GM15510 (cell line): ENCODE data around the gene OXSR1.

Experiments
- POLR2A ChIP-seq: IDR thresholded peaks from 3 replicates; pipeline ENCODE4 v1.6.1; 2011; ENCODE audit warnings: borderline replicate concordance; ENCODE audit not compliant: insufficient read length; ENCODE audit errors: extremely low read depth

OXSR1 gene

DNA sequence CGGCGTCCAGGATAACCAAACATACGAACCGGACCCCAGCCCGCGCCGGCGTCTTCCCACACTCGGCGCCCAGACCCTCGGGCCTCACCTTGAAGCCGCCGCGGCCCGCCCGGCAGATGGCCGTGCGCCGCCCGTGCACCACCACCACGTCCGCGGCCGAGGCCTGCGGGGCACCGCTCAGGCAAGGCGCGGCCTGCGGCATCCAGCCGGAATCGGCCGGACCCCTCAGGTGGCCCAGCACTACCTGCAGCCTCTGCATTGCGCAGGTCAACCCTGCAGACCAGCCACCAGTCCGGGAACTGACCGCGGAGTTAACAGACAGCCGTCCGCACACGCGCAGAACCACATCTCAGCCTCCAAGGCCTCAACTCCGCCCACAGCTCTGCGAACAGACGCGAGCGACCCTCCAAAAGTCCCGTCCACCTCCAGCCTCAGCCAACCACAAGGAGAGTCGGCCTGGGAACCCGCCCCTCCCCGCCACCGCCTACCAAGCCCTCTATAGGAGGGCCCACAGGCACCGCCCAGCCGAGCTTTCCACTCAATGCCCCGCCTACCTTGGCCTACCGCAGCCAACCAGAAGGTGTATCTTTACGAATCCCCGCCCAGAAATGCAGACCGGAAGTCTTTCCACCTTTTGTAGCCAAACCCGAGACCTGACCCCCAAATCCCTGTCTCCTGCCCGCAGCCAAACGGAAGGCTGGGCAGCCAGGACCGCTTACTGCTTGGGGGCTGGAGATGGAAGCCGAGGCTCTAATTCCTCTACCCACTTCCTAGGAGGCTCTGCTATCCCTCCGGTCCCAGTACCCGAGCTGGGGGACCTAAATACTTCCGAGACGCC lies 28.3 kb upstream of the OXSR1 start, which contains the start of gene ACAA1:
Gene ACAA1, minus strand, starts transcription at position 351 of the 838 bp plus-strand sequence. Its CDS starts 92 bp downstream, at position 259.
- TF ChIP-seq POLR2A: peak; percentile 82

GRCh38 chr3:38137615-38138348 lies 27.6 kb upstream of the OXSR1 start:
- no peak for TF ChIP-seq POLR2A

DNA sequence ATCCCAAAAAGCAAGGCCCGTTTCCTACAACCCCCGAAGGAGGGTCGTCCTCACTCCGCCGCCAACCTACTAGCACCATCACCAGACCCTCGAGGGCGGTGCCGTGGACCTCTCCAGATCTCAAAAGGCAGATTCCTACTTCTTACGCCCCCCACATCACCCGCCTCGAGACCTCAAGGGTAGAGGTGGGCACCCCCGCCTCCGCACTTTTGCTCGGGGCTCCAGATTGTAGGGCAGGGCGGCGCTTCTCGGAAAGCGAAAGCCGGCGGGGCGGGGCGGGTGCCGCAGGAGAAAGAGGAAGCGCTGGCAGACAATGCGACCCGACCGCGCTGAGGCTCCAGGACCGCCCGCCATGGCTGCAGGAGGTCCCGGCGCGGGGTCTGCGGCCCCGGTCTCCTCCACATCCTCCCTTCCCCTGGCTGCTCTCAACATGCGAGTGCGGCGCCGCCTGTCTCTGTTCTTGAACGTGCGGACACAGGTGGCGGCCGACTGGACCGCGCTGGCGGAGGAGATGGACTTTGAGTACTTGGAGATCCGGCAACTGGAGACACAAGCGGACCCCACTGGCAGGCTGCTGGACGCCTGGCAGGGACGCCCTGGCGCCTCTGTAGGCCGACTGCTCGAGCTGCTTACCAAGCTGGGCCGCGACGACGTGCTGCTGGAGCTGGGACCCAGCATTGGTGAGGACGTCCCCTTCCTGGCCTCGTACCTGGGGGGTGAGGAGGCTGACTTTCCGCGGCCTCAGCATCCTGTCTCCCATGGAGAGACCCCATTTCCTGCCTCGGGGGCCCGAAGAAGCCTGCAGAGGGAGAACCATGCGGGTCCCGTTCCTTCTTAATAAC lies 26.8 kb upstream of the OXSR1 start, which contains the start of gene MYD88:
Gene MYD88, plus strand, starts transcription at position 313 of the 842 bp plus-strand sequence. Its CDS starts 40 bp downstream, at position 353.
- TF ChIP-seq POLR2A: peak; percentile 94

- no peak for TF ChIP-seq POLR2A
These were observed 26.1 kb upstream of the OXSR1 start for GRCh38 chr3:38139191-38139590.

- no peak for TF ChIP-seq POLR2A
These were observed 25.7 kb upstream of the OXSR1 start for GRCh38 chr3:38139652-38140051.

DNA sequence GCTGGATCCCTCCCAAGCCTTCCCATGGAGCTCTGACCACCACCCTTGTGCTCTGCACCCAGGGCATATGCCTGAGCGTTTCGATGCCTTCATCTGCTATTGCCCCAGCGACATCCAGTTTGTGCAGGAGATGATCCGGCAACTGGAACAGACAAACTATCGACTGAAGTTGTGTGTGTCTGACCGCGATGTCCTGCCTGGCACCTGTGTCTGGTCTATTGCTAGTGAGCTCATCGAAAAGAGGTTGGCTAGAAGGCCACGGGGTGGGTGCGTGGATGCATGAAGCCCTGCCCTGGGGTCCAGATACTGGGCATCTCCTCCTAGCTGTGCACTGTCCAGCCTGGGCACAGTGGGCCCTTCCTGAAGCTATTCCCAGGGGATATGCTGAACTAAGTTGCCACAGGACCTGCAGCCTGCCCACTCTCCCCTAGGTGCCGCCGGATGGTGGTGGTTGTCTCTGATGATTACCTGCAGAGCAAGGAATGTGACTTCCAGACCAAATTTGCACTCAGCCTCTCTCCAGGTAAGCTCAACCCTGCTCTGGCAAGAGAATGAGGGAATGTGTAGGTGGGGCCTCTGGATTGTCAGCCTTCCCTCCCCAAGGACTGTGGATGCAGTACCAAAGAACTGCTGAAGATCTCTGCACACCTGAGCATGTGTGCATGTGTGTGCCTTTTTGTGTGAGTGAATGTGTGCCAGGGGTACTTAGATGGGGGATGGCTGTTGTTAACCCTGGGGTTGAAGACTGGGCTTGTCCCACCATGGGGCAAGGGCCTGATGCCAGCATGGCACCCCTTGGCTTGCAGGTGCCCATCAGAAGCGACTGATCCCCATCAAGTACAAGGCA lies 24.8 kb upstream of the OXSR1 start:
- TF ChIP-seq POLR2A: no peak

DNA sequence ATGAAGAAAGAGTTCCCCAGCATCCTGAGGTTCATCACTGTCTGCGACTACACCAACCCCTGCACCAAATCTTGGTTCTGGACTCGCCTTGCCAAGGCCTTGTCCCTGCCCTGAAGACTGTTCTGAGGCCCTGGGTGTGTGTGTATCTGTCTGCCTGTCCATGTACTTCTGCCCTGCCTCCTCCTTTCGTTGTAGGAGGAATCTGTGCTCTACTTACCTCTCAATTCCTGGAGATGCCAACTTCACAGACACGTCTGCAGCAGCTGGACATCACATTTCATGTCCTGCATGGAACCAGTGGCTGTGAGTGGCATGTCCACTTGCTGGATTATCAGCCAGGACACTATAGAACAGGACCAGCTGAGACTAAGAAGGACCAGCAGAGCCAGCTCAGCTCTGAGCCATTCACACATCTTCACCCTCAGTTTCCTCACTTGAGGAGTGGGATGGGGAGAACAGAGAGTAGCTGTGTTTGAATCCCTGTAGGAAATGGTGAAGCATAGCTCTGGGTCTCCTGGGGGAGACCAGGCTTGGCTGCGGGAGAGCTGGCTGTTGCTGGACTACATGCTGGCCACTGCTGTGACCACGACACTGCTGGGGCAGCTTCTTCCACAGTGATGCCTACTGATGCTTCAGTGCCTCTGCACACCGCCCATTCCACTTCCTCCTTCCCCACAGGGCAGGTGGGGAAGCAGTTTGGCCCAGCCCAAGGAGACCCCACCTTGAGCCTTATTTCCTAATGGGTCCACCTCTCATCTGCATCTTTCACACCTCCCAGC lies 24.0 kb upstream of the OXSR1 start:
- no peak for TF ChIP-seq POLR2A

DNA sequence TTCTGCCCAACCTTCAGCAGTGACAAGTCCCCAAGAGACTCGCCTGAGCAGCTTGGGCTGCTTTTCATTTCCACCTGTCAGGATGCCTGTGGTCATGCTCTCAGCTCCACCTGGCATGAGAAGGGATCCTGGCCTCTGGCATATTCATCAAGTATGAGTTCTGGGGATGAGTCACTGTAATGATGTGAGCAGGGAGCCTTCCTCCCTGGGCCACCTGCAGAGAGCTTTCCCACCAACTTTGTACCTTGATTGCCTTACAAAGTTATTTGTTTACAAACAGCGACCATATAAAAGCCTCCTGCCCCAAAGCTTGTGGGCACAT lies 23.4 kb upstream of the OXSR1 start:
- no peak for TF ChIP-seq POLR2A

GRCh38 chr3:38142959-38143358 lies 22.4 kb upstream of the OXSR1 start:
- TF ChIP-seq POLR2A: no peak

DNA sequence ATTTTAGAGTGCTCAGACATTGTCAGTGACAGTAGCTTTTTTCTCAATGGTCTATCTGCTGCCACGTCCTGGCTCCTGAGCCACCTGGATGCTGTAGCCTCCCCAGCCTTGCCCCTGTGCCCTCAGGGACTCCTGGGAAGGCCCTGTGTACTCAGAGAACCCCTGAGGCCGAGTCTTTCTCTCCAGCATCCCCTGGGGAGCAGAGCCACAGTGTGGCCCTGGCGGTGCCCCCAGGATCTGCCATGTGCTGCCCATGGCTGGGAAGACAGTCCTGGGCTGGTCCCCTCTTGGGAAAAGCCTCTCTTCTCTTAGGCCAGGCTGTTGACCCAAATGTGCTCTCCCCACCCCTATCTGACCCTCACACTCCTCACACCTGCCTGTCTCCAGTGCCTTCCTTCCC lies 21.8 kb upstream of the OXSR1 start:
- no peak for TF ChIP-seq POLR2A

DNA sequence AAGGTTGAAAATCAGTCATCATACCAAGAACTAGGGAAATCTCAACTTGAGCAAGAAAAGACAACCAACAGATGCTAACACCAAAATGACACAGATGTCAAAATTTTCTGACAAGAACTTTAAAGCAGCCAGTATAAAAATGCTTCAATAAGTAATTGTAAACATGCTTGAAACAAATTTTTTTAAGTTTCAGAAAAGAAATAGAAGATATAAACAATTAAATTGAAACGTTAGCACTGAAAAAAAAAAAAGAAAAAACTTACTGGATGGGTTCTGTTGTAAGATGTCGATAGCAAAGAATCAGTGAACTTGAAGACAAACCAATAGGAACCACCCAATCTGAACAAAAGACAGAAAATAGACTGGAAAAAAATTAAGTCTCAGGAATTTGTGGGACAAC lies 18.8 kb upstream of the OXSR1 start:
- TF ChIP-seq POLR2A: no peak

GRCh38 chr3:38147421-38147820 lies 17.9 kb upstream of the OXSR1 start:
- TF ChIP-seq POLR2A: no peak

- no peak for TF ChIP-seq POLR2A
These were observed 16.9 kb upstream of the OXSR1 start for GRCh38 chr3:38148311-38148882.

DNA sequence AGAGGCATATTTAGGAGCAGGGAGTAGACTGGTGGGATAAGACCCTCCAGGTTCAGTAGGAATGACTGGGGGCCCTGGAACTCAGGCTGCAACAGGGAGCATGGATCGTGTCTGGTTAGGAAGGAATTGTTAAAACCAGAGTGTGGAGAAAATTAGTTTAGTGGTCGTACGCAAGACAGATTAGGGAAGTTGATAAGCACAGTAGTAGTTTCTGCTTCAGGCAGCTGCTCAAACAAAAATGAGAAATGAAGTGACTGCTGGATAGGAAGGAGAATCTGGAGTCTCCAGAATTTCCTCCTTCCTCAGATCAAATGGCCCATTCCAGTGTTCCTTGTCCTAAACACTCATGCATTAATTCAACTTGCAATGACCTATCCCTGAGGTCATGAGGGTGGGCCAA lies 15.6 kb upstream of the OXSR1 start:
- TF ChIP-seq POLR2A: no peak
